Superior temporal gyrus (tissue), 1 donor: ENCODE data around the gene ITGA1.
"Not testable (repeated sequence)": the region's sequence is repeated elsewhere in the genome, so short reads cannot be mapped to it uniquely, and the experiment has no call there.

ENCODE experiments used
- DNase-seq: peaks from one replicate; pipeline ENCODE4 v3.0.0-alpha.2; 2016; ENCODE audit errors: extremely low spot score

ITGA1 gene

GRCh38 chr5:52830650-52831049 is 42.9 kb downstream of the ITGA1 start:
- DNase-seq: no peak

GRCh38 chr5:52831786-52832511 is 44.2 kb downstream of the ITGA1 start:
- no peak for DNase-seq

GRCh38 chr5:52834320-52834719 is 46.6 kb downstream of the ITGA1 start:
- no peak for DNase-seq

- peak; percentile 58 for DNase-seq
Observed at GRCh38 chr5:52837068-52837467, 49.4 kb downstream of the ITGA1 start.

- no peak for DNase-seq
Observed at GRCh38 chr5:52837591-52838001, 49.9 kb downstream of the ITGA1 start.

GRCh38 chr5:52838326-52839015 is 50.8 kb downstream of the ITGA1 start:
- no peak for DNase-seq

GRCh38 chr5:52839285-52839684 is 51.6 kb downstream of the ITGA1 start:
- DNase-seq: no peak

GRCh38 chr5:52840277-52841050 is 52.7 kb downstream of the ITGA1 start:
- no peak for DNase-seq

- no peak for DNase-seq
Observed at GRCh38 chr5:52841114-52841513, 53.4 kb downstream of the ITGA1 start.

GRCh38 chr5:52842111-52842510 is 54.4 kb downstream of the ITGA1 start:
- DNase-seq: no peak

- DNase-seq: no peak
Observed at GRCh38 chr5:52844885-52845284, 57.2 kb downstream of the ITGA1 start.

- DNase-seq: no peak
Observed at GRCh38 chr5:52846182-52846842, 58.6 kb downstream of the ITGA1 start.

GRCh38 chr5:52848688-52849087 is 61.0 kb downstream of the ITGA1 start:
- not testable (repeated sequence) for DNase-seq

GRCh38 chr5:52849544-52849943 is 61.8 kb downstream of the ITGA1 start:
- no peak for DNase-seq

- DNase-seq: no peak
Observed at GRCh38 chr5:52853650-52854049, 65.9 kb downstream of the ITGA1 start.

GRCh38 chr5:52854301-52854700 is 66.6 kb downstream of the ITGA1 start:
- no peak for DNase-seq

GRCh38 chr5:52854949-52855348 is 67.2 kb downstream of the ITGA1 start:
- no peak for DNase-seq

GRCh38 chr5:52856564-52856963 is 68.8 kb downstream of the ITGA1 start:
- DNase-seq: no peak

- no peak for DNase-seq
Observed at GRCh38 chr5:52859628-52860027, 71.9 kb downstream of the ITGA1 start.

- no peak for DNase-seq
Observed at GRCh38 chr5:52861368-52861767, 73.7 kb downstream of the ITGA1 start.

- no peak for DNase-seq
Observed at GRCh38 chr5:52863715-52864290, 76.1 kb downstream of the ITGA1 start.

GRCh38 chr5:52864371-52864770 is 76.7 kb downstream of the ITGA1 start:
- DNase-seq: peak; percentile 46
